Sigmoid colon (tissue), 7 donors: Measurements from ENCODE around the gene ELMO1. TPM values are rescaled to one million over a fixed set of nuclear protein-coding genes. Genes with fewer than 3 reads are reported as not detected.

ENCODE experiments used
- DNase-seq: peaks from one replicate; pipeline ENCODE4 v3.0.0-alpha.2; 2019
- H3K27ac ChIP-seq, 4 donors: fragments of 200-600 bp; sonication (generic); one replicate each; pipeline ENCODE4 v1.5.1; 2016 to 2019; ENCODE audit warnings: mild to moderate bottlenecking in 1 of 4
- H3K27me3 ChIP-seq, 3 donors: fragments of 200-600 bp; sonication (generic); one replicate each; pipeline ENCODE4 v1.5.1; 2019; ENCODE audit warnings: mild to moderate bottlenecking in 1 of 3
- H3K36me3 ChIP-seq, 4 donors: fragments of 200-600 bp; sonication (generic); one replicate each; pipeline ENCODE4 v1.5.1; 2016 to 2019
- H3K4me1 ChIP-seq, 4 donors: fragments of 200-600 bp; sonication (generic); one replicate each; pipeline ENCODE4 v1.5.1; 2017 to 2019
- H3K4me3 ChIP-seq, 4 donors: fragments of 200-600 bp; sonication (generic); one replicate each; pipeline ENCODE4 v1.5.1; 2017 to 2019; ENCODE audit warnings: mild to moderate bottlenecking in 2 of 4, moderate library complexity in 1 of 4
- H3K9me3 ChIP-seq, 4 donors: fragments of 200-600 bp in 3 of 4; sonication (generic) in 3 of 4; one replicate each; pipeline versions ENCODE4 v1.5.1 to v1.6.1; 2013 to 2019
- CTCF ChIP-seq, 4 experiments: fragments of 450-650 bp in 3 of 4; fragments of 200-600 bp in 1 of 4; IDR thresholded peaks; one replicate each; pipeline ENCODE4 v1.5.1; 2016 to 2019; ENCODE audit warnings: antibody characterized with exemption in 4 of 4, mild to moderate bottlenecking in 3 of 4, moderate library complexity in 2 of 4
- EP300 ChIP-seq, 4 donors: sonication (generic); formaldehyde crosslinking; IDR thresholded peaks; one replicate each; pipeline ENCODE4 v1.6.1; 2017; ENCODE audit warnings: antibody characterized with exemption in 4 of 4
- POLR2A ChIP-seq, 2 donors: fragments of 450-650 bp; IDR thresholded peaks; one replicate each; pipeline ENCODE4 v1.6.1; 2016; ENCODE audit warnings: antibody characterized with exemption in 2 of 2, mild to moderate bottlenecking in 2 of 2, moderate library complexity in 2 of 2
- POLR2AphosphoS5 ChIP-seq, 4 donors: sonication (generic); formaldehyde crosslinking; IDR thresholded peaks; one replicate each; pipeline ENCODE4 v1.6.1; 2017; ENCODE audit warnings: antibody characterized with exemption in 4 of 4
- WGBS, 2 donors: extraction: QIAGEN DNeasy Blood & Tissue Kit; methylation state at CpG; one replicate each; pipeline ENCODE4 v1.1.7; 2013; 5-methylcytosine and 5-hydroxymethylcytosine counted together
- intact Hi-C: fragments of 100-400 bp; cut with DNase I; formaldehyde crosslinking; loops from one replicate; pipeline ENCODE4 v1.15.1; 2023
- polyA plus RNA-seq, 3 donors: library from polyadenylated mRNA; stranded (reverse); fragments of 200-250 nt; gene quantifications; one replicate each; pipeline ENCODE4 v1.2.3, GENCODE V29; 2013
- total RNA-seq, 4 donors: library from RNA; depleted of rRNA; stranded (reverse); fragments of >200 nt; gene quantifications; one replicate each; pipeline ENCODE4 v1.1.0, GENCODE V29; 2016
- donor health status: healthy with polysubstance abuse.
- donor health status: Bipolar disorder and iron deficiency.
- donor health status: healthy.

Gene ELMO1
- total and polyA plus RNA-seq, 7 donors, result 2.3 to 63.1 (median 33.9) TPM

GRCh38 chr7:36827726-36828703, 620.6 kb downstream of the ELMO1 start:
- intact Hi-C loops, result no loop called here
- Histone ChIP-seq H3K9me3 (no peaks in the 10 kb centered on the region), H3K27me3 (no peaks in the 10 kb centered on the region), H3K36me3 (no peaks in the 10 kb centered on the region), H3K4me1 (no peaks in the 10 kb centered on the region), H3K27ac (no peak overlapping the region), H3K4me3 (no peak overlapping the region)
- TF ChIP-seq EP300 (IDR thresholded peaks at IDR 0.05) (no peak), CTCF (IDR thresholded peaks at IDR 0.05) (no peak), POLR2AphosphoS5 (IDR thresholded peaks at IDR 0.05) (no peak), POLR2A (IDR thresholded peaks at IDR 0.05) (no peak)
- WGBS, 2 donors, result 84 to 85% methylated on average over 8 of the region's 8 CpGs
- no peak for DNase-seq

- DNase-seq, result no peak
- WGBS, 2 donors, result 83 to 84% methylated on average over 4 of the region's 4 CpGs
- no peaks in the 10 kb centered on the region for H3K4me1 ChIP-seq
- no peaks in the 10 kb centered on the region for H3K27me3 ChIP-seq
- no peak overlapping the region for H3K27ac ChIP-seq
- intact Hi-C loops, result no loop called here
- no peak overlapping the region for H3K4me3 ChIP-seq
- H3K36me3 ChIP-seq, result no peaks in the 10 kb centered on the region
- TF ChIP-seq POLR2AphosphoS5 (IDR thresholded peaks at IDR 0.05) (no peak), POLR2A (IDR thresholded peaks at IDR 0.05) (no peak), CTCF (IDR thresholded peaks at IDR 0.05) (no peak), EP300 (IDR thresholded peaks at IDR 0.05) (no peak)
- H3K9me3 ChIP-seq, result no peaks in the 10 kb centered on the region
These were observed 623.2 kb downstream of the ELMO1 start for GRCh38 chr7:36825501-36825900.

GRCh38 chr7:36823353-36823752, 625.3 kb downstream of the ELMO1 start:
- intact Hi-C loops, result no loop called here
- WGBS, 2 donors, result 96% methylated on average over 9 of the region's 9 CpGs
- TF ChIP-seq CTCF (IDR thresholded peaks at IDR 0.05), result no peak
- no peak for TF ChIP-seq POLR2A (IDR thresholded peaks at IDR 0.05)
- no peak for TF ChIP-seq POLR2AphosphoS5 (IDR thresholded peaks at IDR 0.05)

GRCh38 chr7:36821617-36822016, 627.0 kb downstream of the ELMO1 start:
- intact Hi-C loops, result no loop called here
- DNase-seq, result no peak
- no peak overlapping the region for H3K27ac ChIP-seq
- no peaks in the 10 kb centered on the region for H3K27me3 ChIP-seq
- no peak for TF ChIP-seq POLR2A (IDR thresholded peaks at IDR 0.05)
- H3K4me3 ChIP-seq, result no peak overlapping the region
- H3K36me3 ChIP-seq, result no peaks in the 10 kb centered on the region
- H3K4me1 ChIP-seq, result no peaks in the 10 kb centered on the region
- no peaks in the 10 kb centered on the region for H3K9me3 ChIP-seq

More at GRCh38 chr7:36823353-36823752, 625.3 kb downstream of the ELMO1 start:
- H3K4me3 ChIP-seq, result no peak overlapping the region
- no peaks in the 10 kb centered on the region for H3K27me3 ChIP-seq
- DNase-seq, result no peak
- no peak overlapping the region for H3K27ac ChIP-seq
- no peaks in the 10 kb centered on the region for H3K4me1 ChIP-seq
- no peaks in the 10 kb centered on the region for H3K36me3 ChIP-seq
- H3K9me3 ChIP-seq, result no peaks in the 10 kb centered on the region

- Histone ChIP-seq H3K27ac (no peak overlapping the region), H3K27me3 (no peaks in the 10 kb centered on the region), H3K4me3 (no peak overlapping the region), H3K4me1 (no peaks in the 10 kb centered on the region), H3K9me3 (no peaks in the 10 kb centered on the region), H3K36me3 (no peaks in the 10 kb centered on the region)
- DNase-seq, result no peak
- intact Hi-C loops, result no loop called here
- no peak for TF ChIP-seq POLR2A (IDR thresholded peaks at IDR 0.05)
- no peak for TF ChIP-seq POLR2AphosphoS5 (IDR thresholded peaks at IDR 0.05)
- TF ChIP-seq EP300 (IDR thresholded peaks at IDR 0.05), result no peak
- no peak for TF ChIP-seq CTCF (IDR thresholded peaks at IDR 0.05)
These were observed 628.0 kb downstream of the ELMO1 start for GRCh38 chr7:36820527-36821170.
